Choroid plexus epithelial cell (primary cell): ENCODE data around the gene ZNF764.
A peak's percentile ranks its signal among the peaks of the same experiment; 100 is the strongest.

Source experiments
- DNase-seq: peaks from one replicate; pipeline ENCODE4 v3.0.0-alpha.2; 2010; ENCODE audit warnings: low read depth
- H3K4me3 ChIP-seq: 2 replicates; pipeline ENCODE4 v1.5.1; 2011; ENCODE audit warnings: low read depth, mild to moderate bottlenecking, control low read depth, low read length, moderate library complexity
- TF ChIP-seq, protein P1 (sequence below): conservative IDR thresholded peaks from 2 replicates; pipeline ENCODE4 v1.5.1; 2011; ENCODE audit warnings: low read depth, mild to moderate bottlenecking, control low read depth, inconsistent platforms, low read length, moderate library complexity

ZNF764 gene

DNA sequence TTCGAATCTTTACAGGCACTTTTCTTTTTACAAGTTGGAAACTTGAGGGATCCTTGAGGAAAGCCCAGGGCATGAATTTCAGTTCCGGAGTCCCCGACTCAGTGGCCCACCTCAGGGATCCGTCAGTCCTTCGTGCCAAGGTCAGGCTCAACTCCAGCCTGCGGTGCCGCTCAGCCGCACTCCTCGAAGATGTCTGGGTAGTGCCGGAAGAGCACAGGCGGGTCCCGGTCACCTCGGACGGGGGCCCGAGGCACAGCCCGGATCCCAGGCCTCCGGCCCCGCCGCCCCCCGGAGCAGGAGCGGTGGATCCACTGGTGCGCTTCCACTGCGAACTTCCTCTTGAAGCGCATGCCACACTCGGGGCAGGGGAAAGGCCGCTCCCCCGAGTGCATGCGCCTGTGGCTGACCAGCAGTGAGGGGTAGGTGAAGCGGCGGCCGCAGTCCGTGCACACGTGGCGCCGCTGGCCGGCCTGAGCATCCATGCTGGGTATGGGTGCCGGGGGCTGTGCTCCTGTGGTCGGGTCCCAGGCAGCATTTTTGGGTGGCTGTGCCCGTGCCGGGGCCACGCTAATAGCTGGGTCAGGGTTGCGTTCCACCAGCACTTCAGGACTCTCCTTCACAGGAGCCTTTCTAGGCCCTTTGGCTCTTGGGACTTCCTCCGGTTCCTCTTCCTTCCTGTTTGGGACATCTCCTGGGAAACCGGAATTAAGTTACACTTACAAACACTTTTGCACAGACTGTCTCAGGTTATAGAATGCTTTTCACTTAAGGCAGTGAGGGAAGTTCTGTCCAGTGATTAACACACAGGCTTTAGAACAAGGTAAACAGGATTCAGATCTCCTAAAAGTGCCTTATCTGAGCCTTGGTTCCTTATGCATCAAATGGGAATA, 11.8 kb upstream of the ZNF764 start:
- TF ChIP-seq, protein P1, sequence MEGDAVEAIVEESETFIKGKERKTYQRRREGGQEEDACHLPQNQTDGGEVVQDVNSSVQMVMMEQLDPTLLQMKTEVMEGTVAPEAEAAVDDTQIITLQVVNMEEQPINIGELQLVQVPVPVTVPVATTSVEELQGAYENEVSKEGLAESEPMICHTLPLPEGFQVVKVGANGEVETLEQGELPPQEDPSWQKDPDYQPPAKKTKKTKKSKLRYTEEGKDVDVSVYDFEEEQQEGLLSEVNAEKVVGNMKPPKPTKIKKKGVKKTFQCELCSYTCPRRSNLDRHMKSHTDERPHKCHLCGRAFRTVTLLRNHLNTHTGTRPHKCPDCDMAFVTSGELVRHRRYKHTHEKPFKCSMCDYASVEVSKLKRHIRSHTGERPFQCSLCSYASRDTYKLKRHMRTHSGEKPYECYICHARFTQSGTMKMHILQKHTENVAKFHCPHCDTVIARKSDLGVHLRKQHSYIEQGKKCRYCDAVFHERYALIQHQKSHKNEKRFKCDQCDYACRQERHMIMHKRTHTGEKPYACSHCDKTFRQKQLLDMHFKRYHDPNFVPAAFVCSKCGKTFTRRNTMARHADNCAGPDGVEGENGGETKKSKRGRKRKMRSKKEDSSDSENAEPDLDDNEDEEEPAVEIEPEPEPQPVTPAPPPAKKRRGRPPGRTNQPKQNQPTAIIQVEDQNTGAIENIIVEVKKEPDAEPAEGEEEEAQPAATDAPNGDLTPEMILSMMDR = no peak
- no peak for DNase-seq
- H3K4me3 ChIP-seq = peak overlapping the region; percentile 71

DNA sequence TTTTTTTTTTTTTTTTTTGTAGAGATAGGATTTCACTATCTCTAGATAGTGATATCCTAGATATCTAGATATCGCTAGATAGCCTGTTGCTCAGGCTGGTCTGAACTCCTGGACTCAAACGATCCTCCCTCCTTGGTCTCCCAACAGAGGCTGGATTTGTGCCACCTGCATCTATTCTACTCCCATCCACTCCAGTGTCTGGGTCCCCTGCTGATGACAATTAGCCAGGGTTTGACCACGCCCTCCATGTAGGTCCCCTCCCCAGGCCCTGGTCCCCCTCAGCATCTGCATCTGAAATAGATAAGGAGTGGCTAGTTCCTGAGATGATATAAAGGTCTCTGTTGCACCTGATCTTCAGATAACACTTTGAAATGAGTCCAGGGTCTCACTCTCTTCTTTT, 11.1 kb upstream of the ZNF764 start:
- TF ChIP-seq, protein P1 = no peak
- no peak for DNase-seq
- no peak overlapping the region for H3K4me3 ChIP-seq

DNA sequence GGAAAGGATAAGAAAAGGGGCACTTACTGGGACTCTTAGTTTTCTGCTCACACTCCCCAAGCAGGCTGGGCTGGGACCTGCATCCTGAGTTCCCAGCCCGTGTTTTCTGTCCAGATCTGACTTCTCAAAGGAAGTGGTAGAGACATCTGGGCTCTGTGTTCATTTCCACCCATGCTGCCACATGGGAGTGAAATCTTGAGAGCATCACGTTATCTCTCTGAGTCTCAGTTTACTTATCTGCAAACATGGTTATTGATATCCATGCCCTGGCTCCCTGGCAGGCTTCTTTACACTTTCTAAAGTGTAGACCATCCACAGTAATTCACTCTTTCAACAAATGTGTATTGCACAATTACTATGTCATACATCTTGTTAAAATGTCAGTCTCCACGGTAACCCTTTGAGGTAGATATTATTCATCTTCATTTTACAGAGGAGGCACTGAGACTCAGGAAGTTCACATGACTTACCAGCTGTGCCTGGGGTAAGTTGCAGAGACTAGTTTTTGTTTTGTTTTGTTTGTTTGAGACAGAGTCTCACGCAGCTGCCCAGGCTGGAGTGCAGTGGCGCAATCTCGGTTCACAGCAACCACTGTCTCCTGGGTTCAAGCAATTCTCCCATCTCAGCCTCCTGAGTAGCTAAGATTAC, 9.9 kb upstream of the ZNF764 start:
- DNase-seq = peak; percentile 91
- no peak overlapping the region for H3K4me3 ChIP-seq
- TF ChIP-seq, protein P1 = no peak

DNA sequence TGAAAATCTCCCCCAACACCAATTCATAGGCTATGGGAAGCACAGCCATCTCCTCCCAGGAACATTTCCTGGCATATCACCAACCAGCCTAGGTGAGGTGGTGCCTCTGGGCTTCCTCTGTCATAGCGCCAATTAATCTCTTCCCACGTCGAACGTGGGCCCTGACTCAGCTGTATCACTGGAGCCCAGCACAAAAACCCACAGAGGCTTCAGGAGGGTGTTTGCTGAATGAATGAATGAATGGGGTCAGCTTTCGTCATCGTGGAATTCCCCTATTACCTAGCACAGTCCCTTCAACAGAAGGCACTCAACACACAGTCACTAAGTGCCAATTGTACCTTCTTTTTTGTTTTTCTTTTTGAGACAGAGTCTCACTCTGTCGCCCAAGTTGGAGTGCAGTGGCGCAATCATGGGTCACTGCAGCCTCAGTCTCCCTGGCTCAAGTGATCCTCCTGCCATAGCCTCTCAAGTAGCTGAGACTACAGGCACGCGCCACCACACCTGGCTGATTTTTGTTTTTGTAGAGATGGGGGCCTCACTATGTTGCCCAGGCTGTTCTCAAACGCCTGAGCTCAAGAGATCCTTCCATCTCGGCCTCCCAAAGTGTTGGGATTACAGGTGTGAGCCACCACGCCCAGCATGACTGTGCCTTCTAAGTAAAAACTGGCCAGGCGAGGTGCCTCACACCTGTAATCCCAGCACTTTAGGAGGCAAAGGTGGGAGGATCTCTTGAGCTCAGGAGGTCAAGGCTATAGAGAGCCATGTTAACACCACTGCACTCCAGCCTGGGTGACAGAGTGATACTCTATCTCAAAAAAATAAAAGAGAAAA, 9.2 kb upstream of the ZNF764 start:
- TF ChIP-seq, protein P1 = no peak
- no peak for DNase-seq
- H3K4me3 ChIP-seq = no peak overlapping the region

DNA sequence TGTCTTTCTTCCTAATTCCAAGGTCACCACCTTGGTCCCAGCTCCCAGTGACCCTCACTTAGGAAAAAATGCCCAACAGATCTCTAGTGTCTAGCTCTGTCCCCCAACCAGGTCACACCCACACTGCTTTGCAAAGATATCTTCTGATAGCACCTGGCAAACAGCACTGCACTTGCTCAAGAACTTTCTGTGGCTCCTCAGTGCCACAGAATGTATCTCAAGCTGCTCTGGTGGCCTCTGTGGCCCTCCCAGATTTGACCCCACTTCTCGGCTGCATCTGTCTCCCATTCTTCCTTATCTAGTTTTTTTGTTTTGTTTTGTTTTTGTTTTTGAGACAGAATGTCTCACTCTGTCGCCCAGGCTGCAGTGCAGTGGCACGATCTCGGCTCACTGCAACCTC, 8.4 kb upstream of the ZNF764 start:
- TF ChIP-seq, protein P1 = no peak
- DNase-seq = no peak
- H3K4me3 ChIP-seq = no peak overlapping the region

DNA sequence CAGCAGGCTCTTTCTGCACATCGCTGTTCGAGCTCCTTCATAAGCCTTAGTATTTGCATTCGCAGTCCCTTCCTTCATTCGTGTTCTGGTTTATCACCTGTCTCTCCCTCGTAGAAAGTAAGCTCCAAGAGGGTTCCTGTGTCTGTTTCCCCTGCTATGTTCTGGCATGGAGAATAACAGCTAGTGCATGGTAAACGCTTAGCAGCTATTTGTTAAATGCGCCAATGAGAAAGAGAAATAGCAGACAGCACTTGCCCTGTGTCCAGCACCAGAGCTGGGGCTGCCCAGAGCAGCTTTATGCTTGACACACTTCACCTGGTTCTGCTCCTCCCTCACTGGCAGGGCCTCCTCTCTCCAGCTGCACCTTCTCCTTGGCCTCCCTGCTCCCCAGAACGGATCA, 7.8 kb upstream of the ZNF764 start:
- no peak overlapping the region for H3K4me3 ChIP-seq
- TF ChIP-seq, protein P1 = no peak
- DNase-seq = no peak
